HG03575 (cell line): ENCODE data around the gene SMIM23.

Source experiments
- ATAC-seq: cut with Tn5 transposase; IDR thresholded peaks from one replicate; pipeline ENCODE4 v1.9.1; 2021; ENCODE audit not compliant: unreplicated experiment, insufficient number of reproducible peaks, low FRiP score; ENCODE audit errors: extremely low read depth

SMIM23 gene

DNA sequence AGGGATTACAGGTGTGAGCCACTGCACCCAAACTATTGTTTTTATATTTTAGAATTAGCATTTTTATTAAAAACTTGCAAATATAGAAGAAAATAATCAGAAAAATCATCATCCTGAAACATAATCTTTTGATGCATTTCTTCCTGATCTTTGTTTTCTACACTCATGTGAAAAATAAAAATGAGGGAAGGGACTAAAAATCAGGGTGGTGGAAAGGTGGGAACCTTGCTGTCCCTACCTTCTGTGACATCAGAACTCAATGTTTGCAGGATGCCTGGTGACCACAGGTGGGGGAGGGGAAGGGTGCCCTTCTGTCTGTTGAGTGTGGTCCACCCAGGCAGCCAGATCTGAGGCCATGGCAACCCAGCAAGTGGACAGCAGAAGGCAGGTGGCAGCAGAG lies at the start of gene SMIM23:
Gene SMIM23 (plus strand): TSS at position 301 of the 400 bp plus-strand sequence. CDS start 55 bp downstream, at position 356.
- ATAC-seq = no peak

DNA sequence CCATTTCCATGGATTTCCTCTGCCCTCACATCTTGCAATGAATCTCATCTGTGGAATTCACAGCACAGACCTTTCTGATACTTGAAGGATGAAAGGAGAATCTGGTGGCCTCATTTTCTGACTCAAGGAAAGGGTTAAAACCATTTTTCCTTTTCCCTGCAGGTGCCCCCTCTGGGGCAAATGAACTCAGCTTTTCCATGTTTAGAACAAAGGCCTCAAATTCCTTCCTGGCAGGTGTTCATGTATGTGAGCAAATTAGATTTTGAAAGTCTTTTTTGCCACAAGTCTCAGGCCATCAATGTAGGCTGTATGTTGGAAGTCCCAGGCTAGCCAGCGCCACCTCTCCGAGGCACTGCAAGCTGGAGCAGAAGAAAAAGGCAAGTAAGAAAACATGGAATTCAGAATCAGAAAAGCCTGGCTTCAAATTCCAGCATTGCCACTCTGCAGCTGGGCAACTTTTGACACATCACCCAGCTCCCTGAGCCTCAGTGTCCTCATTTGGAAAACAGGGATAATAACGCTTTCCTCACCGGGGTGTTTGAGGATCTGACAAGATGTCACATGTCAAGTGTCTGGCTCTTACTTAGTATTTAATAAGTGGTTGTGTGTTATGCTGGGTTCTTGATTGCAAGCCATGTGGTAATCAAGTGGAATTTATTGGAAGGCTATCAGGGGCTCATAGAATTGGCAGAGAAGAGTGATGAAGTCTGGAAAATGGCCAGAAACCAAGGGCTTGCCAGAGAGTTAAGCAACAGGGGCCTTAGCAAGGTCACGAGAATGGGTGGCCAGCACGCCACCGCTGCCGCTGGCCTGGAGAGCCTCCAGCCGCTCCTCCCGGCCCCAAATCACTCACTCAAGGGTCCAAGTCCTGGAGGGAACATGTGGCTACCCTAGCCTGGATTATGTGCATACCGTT lies 48.4 kb upstream of the SMIM23 start:
- ATAC-seq = no peak

DNA sequence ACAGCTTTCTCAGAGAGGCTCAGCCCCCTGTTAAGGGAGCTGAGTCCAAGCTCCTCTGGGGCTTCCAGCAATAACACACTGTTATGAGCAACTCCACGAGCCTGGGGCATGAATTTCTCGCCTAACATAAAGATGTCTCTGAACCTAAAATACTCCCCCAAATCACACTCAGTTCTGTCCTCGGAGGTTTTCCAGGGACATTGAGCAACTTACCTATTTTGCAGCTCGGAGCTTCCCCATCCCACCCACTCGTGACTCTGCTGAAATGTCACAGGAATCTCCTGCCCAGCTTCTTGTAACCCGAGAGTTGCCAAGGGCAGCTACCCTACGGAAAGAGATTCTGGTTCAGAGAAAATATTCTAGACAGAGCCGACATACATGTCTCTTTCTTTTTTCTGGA lies 47.1 kb upstream of the SMIM23 start:
- ATAC-seq = no peak

DNA sequence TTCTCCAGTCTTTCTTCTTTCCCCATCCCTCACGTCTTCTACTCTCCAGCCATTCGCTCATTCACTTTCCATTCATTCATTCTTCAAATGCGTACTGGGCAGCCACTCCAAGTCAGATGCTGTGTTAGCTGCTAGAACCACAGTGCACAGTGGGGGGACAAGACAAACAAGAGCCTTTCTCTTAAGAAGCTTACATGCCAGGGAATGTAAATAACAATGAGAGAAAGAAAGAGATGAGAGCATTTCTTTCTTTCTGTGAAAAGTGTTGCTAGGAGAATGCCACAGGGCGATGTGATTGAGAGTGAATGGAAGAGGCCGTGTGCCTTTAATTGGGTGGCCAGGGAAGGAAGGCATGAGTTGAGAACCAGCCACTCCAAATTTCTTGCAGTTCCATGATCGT lies 46.3 kb upstream of the SMIM23 start:
- ATAC-seq = no peak

DNA sequence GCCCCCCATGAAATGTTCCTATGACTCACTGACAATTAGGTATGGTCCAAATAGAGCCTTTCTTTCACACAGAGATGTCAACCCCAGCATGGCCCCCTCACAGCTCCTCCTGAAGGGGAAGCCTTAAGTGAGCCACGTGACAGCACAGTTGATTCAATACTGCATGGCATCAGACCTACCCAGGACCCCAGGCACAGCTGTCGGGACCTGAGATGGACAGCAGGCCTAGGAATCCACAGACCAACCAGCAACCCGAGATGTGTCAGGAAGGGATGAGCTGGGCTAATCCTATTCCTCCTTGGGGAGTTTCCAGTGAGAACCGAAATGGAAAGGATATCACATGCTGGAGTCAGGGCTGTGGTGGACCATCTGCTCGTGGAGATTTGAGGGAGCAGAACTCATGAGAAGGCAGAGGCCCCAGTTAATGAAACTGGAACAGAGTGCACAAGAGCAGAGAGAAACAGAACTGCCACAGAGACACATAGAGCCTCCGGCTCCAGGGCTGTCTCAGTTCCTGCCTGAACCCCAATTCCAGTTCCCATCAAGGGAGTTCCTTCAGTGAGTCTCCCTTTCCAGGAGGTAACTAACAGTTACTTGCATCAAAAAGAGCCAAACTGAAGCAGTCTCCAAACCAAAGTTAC lies 42.1 kb upstream of the SMIM23 start:
- no peak for ATAC-seq

DNA sequence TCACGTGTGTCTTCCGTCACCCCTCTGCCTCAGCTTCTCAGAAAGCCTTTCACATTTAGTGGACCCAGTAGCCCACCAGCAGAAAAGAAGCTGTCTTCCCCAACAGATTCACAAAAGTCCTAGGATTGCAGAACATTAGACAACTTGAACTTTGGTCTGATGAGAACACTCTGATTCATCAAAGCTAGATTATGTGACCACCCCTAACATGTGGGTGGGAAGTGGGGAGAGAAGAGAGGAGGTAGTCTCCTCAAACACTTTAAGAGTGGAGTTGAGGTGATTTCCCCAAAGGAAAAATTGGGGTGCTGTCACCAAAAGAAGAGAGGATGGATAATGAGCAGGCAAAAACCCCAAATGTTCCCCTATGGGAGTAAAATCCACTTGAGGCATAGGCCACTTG lies 41.4 kb upstream of the SMIM23 start:
- no peak for ATAC-seq

DNA sequence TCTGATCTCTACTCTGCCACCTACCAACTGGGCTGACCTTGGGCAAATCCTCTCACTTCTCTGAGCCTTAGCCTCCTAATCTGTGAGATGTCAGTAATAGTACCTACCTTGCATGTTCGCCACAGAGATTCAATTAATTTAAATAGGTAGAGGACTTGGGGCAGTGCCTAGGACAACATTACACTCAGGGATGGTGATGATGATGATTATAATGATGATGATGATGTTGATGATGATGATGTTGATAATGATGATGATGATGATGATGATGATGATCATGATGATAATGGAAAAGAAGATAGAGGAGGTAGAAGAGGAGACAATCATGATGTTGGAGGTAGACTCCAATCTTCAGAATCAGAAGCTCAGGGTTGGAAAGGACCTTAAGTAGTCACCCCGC lies 40.7 kb upstream of the SMIM23 start:
- ATAC-seq = no peak

DNA sequence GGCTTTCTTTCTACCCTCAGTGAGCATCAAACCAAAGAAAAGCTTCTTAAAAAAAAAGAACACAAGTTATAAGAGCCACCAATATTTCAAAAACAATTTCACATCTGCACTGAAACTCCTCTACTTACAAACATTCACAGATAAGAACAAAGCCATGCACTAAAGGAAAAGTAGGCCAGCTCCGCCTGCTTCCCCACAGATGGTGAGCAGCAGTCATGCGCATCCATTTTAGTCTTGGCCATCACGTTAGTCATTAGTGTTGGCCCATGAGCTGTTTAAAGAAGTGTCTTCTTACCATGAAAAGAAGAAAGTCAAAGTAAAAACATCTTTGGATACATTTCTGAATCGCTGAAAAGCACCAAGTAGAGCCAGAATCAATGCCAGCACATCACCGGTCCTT lies 40.0 kb upstream of the SMIM23 start:
- no peak for ATAC-seq

DNA sequence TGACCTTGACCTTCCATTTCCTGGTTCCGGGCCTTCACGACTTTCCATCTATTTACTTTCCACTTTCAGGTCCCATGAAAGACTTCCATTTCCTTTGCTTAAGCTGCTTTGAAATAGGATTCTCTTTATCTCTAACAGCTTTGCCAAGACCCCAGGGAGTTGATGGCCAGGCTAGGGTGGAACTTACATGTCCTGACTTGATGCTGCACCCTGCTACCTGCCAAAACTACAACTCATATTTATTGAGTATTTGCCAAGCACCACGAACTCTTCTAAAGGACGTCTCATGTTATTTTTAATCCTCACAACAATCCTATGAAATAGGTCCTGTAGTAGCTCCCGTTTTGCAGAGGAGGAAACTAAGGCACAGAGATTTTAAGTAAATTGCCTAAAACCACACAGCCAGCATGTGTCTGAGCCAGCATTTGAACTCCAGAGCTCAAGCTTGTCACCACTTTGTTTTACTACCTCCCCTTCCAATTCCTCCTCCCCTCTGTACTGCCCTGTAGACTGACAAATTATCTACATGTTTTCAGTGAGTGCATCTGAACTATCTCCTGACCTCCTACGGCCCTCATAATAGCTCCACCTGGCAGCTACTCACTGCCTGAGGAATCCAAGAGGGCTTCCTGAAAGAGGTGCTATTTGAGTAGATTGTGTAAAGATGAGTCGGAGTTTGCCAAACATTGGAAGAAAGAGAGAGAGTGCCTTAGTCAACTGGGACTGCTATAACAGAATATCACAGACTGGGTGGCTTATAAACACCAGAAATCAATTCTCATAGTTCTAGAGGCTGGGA lies 38.4 kb upstream of the SMIM23 start:
- no peak for ATAC-seq

DNA sequence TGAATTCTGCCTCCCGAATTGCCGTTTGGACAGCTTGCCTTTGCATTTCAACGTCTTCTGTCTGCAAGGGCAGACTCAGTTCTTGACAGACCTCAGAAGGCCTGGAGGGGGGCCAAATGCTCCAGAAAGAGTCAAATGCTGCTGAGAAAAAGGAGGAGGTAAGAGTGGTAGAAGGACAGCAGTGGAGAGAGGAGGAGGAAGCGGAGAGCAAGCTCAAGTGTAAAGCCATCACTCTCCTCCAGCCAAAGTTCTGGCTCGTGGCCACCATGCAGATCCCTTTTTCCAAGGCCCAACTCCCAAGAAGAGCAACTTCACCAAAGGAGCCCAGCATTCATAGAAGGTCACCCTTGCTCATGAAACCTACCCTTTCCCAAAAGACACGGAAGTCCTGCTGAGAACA lies 36.9 kb upstream of the SMIM23 start:
- ATAC-seq = no peak

DNA sequence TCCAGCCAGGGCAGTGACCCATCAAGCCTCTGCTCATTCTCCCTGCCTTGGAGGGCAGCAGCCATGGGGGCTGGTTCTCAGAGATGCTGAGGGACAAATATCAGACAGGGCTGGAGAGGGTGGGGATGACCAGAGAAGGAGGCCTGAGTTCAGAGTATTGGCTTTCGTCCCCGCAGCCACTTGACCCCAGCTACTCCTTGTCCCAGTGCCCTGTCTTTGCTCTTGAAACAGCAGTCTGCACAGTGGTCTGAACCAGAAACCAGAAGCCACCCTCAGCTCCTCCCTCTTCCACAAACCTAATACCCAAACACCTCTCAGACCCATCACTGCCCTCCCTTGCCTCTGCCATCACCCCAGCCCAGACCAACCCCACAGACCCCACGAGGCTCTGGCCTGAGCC lies 36.3 kb upstream of the SMIM23 start:
- ATAC-seq = no peak

DNA sequence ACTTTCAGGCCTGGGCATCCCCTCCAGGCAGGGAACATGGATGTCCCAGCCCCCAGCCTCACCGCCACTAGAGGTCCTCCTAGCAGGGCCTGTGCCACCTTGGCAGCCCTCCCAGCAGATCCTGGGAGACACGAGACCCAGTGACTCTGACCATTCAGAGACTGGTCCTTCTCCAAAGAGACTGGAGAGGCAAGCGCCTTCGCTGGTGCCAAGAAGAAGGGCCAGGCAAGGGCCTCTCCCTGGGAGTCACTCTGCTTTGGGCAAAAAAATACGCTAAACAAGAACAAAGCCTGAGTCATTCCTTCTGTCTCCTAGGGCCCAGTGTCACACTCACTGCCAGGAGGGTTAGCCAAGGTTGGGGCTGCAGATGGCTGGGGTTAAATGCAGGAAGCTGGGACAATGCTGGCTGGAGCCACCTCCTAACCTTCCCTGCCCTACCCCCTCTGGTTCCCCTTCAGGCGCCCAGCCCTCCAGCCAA lies 35.3 kb upstream of the SMIM23 start:
- no peak for ATAC-seq

DNA sequence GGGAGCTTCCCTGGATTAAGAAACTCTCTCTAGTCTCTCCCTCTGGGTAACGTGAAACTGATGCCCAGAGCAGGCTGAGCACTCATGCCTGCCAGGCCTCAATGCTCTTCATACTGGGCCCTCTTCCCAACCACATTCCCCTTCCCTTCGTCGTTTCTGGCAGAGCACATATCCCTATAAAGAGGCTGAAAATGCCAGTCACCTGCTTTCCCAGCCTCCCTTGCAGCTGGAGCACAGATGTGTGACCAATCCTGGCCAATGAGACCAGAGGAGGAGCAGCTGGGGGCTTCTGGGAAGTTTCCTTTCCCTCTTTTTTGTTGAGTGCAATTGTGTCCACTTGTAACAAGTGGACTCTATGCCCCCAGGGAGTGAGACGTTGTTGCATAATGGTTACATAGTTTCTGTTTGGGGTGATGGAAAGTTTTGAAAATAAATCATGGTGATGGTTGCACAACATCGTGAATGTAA lies 30.2 kb upstream of the SMIM23 start:
- no peak for ATAC-seq

DNA sequence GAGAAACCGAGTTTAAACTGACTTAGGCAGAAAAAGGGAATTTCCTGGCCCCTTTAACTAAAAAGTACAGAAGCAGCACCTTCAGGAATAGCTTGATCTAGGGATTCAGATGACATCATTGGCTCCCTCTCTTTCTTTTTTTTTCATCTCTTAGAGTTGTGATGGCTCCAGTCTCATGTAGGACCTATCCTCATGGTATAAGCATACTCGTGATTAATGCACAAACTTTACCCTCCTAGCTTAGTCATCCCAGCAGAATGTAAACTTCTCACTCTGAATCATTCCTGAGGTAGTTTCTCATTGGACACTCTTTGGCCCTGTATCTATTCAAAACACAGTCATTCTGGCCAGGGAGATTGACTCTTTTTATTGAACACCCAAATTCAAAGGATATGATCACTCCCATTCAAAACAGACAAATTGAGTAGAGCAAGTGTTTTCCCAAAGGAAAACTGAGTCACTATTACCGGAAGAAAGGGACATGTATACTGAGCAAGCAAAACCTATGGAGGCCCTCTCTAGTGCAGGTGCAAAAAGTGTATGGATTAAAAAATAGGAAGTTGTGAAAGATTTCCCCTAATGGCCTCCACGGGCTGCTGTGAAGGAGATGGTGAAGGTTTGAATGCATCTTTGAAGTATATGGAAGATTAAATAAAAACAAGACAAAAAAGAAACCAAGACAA lies 27.6 kb upstream of the SMIM23 start:
- ATAC-seq = no peak

DNA sequence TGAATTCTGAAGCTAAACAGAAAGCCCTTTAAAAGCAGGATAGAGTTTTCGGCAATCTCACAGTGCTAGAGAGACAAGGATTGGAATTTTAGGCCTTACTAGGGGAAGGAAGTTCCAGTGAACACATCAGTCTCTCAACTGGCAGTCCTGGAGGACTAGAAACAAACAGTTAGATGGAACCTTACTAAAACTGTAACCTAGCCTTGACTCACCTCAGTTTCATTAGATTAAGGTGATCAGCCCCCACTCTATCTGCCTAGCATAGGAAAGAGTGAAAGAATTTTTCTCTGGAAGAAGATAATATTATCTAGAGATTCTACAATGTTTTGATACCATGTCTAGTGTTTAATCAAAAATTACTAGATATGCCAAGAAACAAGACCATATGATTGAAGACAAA lies 25.8 kb upstream of the SMIM23 start:
- ATAC-seq = no peak

DNA sequence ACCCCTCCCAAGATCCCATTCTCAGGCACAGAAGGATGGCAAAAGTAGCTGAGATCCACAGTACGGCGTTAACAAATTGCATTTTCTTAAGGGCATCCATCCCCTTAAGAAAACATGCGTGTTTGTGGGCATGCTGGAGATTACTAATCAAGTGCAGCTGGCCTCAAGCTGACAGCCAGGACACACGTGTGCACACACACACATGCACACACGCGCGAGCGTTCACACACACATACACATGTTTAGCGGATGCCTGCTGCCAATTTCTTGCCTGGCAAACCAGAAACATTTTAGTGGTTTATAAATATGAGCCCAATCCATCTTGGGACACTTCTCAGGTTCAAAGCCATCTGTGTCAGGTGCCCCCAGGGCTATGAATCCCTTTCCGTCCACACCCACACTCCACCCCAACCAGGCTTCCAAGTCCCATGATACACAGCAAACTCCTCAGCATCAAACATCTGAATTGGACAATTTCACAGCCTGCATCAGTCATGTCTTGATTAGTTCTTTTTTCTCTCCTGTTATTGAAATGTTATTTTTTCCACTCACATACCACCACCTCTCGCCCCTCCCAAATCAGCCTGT lies 23.5 kb upstream of the SMIM23 start:
- no peak for ATAC-seq

DNA sequence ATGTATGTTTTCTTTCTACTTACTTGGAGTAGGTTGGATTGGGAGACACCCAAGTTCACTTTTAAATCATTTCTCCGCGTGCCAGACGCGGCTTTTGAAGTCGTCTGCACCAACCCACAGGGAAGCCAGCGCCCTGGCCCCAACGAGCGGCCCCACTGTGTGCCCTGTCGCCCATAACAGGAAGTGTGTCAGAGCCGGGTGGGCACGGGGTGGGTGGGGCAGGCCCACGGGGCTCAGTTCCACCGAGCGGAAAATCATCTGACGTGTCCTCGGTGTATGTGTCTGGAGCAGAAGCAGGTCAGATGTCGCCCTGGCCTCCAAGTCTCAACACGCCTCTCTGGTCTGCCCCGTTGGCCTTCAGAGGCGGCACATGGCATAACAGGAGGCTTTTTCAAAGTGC lies 22.7 kb upstream of the SMIM23 start:
- ATAC-seq = no peak

DNA sequence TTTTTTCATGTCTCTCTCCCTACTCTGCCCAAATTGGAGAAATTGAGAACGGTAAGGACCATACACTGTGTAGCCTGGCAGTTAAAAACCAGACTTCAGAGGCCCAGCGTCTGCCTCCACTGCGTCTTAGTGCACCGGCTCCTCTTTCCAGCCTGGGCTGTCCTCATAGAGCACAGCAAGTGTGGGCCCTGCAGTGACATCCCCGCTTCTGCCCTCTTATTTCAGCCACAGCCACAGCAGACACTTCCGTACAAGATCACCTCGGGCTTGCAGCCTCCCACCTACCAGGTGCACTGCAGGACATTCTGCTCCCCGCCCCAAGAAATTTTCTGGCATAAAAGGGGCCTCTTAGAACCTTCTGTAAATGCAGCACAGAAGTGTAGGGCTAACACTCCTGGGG lies 21.4 kb upstream of the SMIM23 start:
- ATAC-seq = no peak

DNA sequence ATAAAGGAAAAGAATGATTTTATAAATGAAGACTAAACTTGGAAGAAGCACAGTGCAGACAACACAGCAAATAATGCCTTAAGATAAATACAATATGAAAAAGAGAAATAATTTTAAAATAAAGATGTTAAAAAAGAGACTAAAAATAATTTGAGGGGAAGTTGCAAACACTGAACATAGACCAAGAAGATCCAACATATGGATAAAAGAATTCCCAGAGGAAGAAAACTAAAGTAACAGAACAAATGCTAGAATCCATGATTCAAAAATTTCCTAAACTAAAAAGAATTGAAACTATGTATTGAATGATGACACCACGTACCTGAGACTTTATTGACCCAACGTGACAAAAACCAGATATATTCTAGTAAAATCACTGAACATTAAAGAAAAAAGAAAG lies 18.7 kb upstream of the SMIM23 start:
- no peak for ATAC-seq
